Endothelial cell of umbilical vein (primary cell): ENCODE measurements around the gene MAGT1. TPM values are rescaled to one million over a fixed set of nuclear protein-coding genes. Genes with fewer than 3 reads are reported as not detected.

Experiments used
- BruUV-seq: library from RNA; stranded (reverse); fragments of 400-500 nt; replicated peaks from 2 replicates; lab custom pipeline; 2021; lab: Mats Ljungman, UMichigan
- CTCF ChIA-PET: fragments of 300-600, 350-600 bp; sonication (Branson Sonifier 250); formaldehyde crosslinking; loops from one replicate; lab custom pipeline; 2021; ENCODE audit warnings: antibody characterized with exemption, inconsistent platforms; lab: Charles Lee
- POLR2A ChIA-PET: fragments of 300-600, 350-600 bp; sonication (Branson Sonifier 250); formaldehyde crosslinking; loops from one replicate; lab custom pipeline; 2021; ENCODE audit warnings: antibody characterized with exemption, inconsistent platforms; lab: Charles Lee
- DNase-seq: peaks from one replicate; pipeline ENCODE4 v3.0.0-alpha.2; 2011; ENCODE audit warnings: low read depth, low spot score
- FAIRE-seq: peaks from 2 replicates; lab custom pipeline; 2011; peaks lifted over from hg19 to GRCh38; lab: Jason Lieb, UNC
- H2AFZ ChIP-seq: 2 replicates; pipeline ENCODE4 v1.6.0; 2012; ENCODE audit warnings: low read depth, low read length, control low read depth, inconsistent platforms
- H3K27ac ChIP-seq: 2 replicates; pipeline ENCODE4 v1.5.1; 2011; ENCODE audit warnings: low read depth, mild to moderate bottlenecking, control low read depth, low read length, moderate library complexity; ENCODE audit not compliant: insufficient read depth
- H3K27me3 ChIP-seq, 2 experiments: 2 replicates each; pipeline versions ENCODE4 v1.6.0 to v1.6.1; 2011; ENCODE audit warnings: low read length in 2 of 2, mixed read lengths in 1 of 2; ENCODE audit not compliant: control insufficient read depth in 2 of 2, insufficient read depth in 2 of 2
- H3K36me3 ChIP-seq, 2 experiments: 2 replicates in 1 of 2; 3 replicates in 1 of 2; pipeline ENCODE4 v1.5.1; 2011; ENCODE audit warnings: low read length in 2 of 2, mild to moderate bottlenecking in 1 of 2, moderate library complexity in 1 of 2; ENCODE audit not compliant: control insufficient read depth in 2 of 2, insufficient read depth in 2 of 2; ENCODE audit errors: extremely low read depth in 1 of 2
- H3K4me1 ChIP-seq: 3 replicates; pipeline ENCODE4 v1.5.1; 2011; ENCODE audit warnings: mild to moderate bottlenecking, low read length; ENCODE audit not compliant: control insufficient read depth, insufficient read depth; ENCODE audit errors: extremely low read depth
- H3K4me2 ChIP-seq: 2 replicates; pipeline ENCODE4 v1.6.1; 2011; ENCODE audit warnings: low read length, control low read depth, mixed read lengths; ENCODE audit not compliant: insufficient read depth
- H3K4me3 ChIP-seq, 3 experiments: fragments of 200-600 bp in 1 of 3; sonication (generic), shearing (Covaris generic) in 1 of 3; replicated peaks in 1 of 3; 2 replicates each; pipeline ENCODE4 v1.5.1; 2011 to 2016; ENCODE audit warnings: control low read depth in 3 of 3, low read length in 3 of 3, mild to moderate bottlenecking in 2 of 3, inconsistent platforms in 1 of 3, low read depth in 1 of 3, moderate library complexity in 1 of 3; ENCODE audit not compliant: insufficient read depth in 1 of 3
- H3K79me2 ChIP-seq: 2 replicates; pipeline ENCODE4 v1.6.0; 2012; ENCODE audit warnings: low read length, inconsistent platforms; ENCODE audit not compliant: control insufficient read depth, insufficient read depth
- H3K9ac ChIP-seq: replicated peaks from 2 replicates; pipeline ENCODE3; 2011; ENCODE audit warnings: low read length, control low read depth; ENCODE audit not compliant: insufficient read depth; ENCODE audit errors: extremely low read depth
- H3K9me1 ChIP-seq: replicated peaks from 3 replicates; pipeline ENCODE4 v1.6.0; 2011; ENCODE audit warnings: mild to moderate bottlenecking, low read length; ENCODE audit not compliant: control insufficient read depth, insufficient read depth; ENCODE audit errors: extremely low read depth
- H3K9me3 ChIP-seq: replicated peaks from 2 replicates; pipeline ENCODE4 v1.5.1; 2012; ENCODE audit warnings: low read length, inconsistent platforms; ENCODE audit not compliant: control insufficient read depth, insufficient read depth
- H4K20me1 ChIP-seq: replicated peaks from 2 replicates; pipeline ENCODE3; 2011; ENCODE audit warnings: mild to moderate bottlenecking, low read length; ENCODE audit not compliant: control insufficient read depth, insufficient read depth; ENCODE audit errors: extremely low read depth
- EZH2 ChIP-seq: IDR thresholded peaks from 2 replicates; pipeline ENCODE4 v1.6.1; 2012; ENCODE audit warnings: borderline replicate concordance, low read depth, mild to moderate bottlenecking, moderate library complexity, low read length, inconsistent platforms; ENCODE audit not compliant: severe bottlenecking
- FOS ChIP-seq: IDR thresholded peaks from 2 replicates; pipeline ENCODE4 v1.6.1; 2011; ENCODE audit warnings: mild to moderate bottlenecking, low read length, moderate library complexity, borderline replicate concordance; ENCODE audit not compliant: insufficient read depth
- GATA2 ChIP-seq: IDR thresholded peaks from 2 replicates; pipeline ENCODE4 v1.7.0; 2011; ENCODE audit warnings: low read depth, mild to moderate bottlenecking, moderate library complexity, mixed read lengths, low read length; ENCODE audit not compliant: insufficient read length, insufficient read depth
- JUN ChIP-seq: IDR thresholded peaks from 2 replicates; pipeline ENCODE4 v1.6.1; 2011; ENCODE audit warnings: borderline replicate concordance, low read depth; ENCODE audit not compliant: insufficient read length, insufficient read depth
- MYC ChIP-seq: IDR thresholded peaks from one replicate; pipeline ENCODE4 v1.6.1; 2011; ENCODE audit warnings: mild to moderate bottlenecking, low read depth, low read length
- POLR2A ChIP-seq: IDR thresholded peaks from 2 replicates; pipeline ENCODE4 v1.6.1; 2012; ENCODE audit warnings: low read depth, mild to moderate bottlenecking, control low read depth, low read length
- POLR2AphosphoS5 ChIP-seq: IDR thresholded peaks from 2 replicates; pipeline ENCODE4 v1.6.1; 2012; ENCODE audit warnings: low read depth, mild to moderate bottlenecking, control low read depth, low read length, moderate library complexity; ENCODE audit not compliant: insufficient read depth
- dilution Hi-C: fragments of 300-500 bp; cut with MboI; formaldehyde crosslinking; loops from one replicate; pipeline ENCODE4 v1.15.0; 2019; ENCODE audit warnings: low sequenced_read_pairs; ENCODE audit not compliant: extremely low pct_ligation_motif_present
- intact Hi-C: fragments of 100-400 bp; cut with micrococcal nuclease; formaldehyde crosslinking; loops from one replicate; pipeline ENCODE4 v1.10.0; 2022
- polyA plus RNA-seq, 4 experiments: library from polyadenylated mRNA; depleted of rRNA in 3 of 4; stranded (reverse) in 3 of 4; unstranded in 1 of 4; fragments of >200 nt; gene quantifications; 2 replicates each; pipeline versions ENCODE4 v1.2.1 to v1.2.3, GENCODE V29; 2011 to 2012; ENCODE audit warnings: missing spikeins in 1 of 4
- total RNA-seq: library from RNA; stranded (reverse); gene quantifications from 2 replicates; pipeline ENCODE4 v1.2.3, GENCODE V29; 2021
- TF ChIP-seq, protein P1 (sequence below): IDR thresholded peaks from 2 replicates; pipeline ENCODE4 v1.6.1; 2011; ENCODE audit not compliant: insufficient read depth, insufficient read length
- TF ChIP-seq, protein P2 (sequence below), 2 donors: IDR thresholded peaks; 1 replicate in 1 of 2; 2 replicates in 1 of 2; pipeline ENCODE4 v1.5.1; 2011; ENCODE audit warnings: low read length in 2 of 2, mild to moderate bottlenecking in 2 of 2, moderate library complexity in 2 of 2, control low read depth in 1 of 2, inconsistent platforms in 1 of 2, low read depth in 1 of 2; ENCODE audit not compliant: insufficient read depth in 1 of 2; ENCODE audit errors: extremely low read depth in 1 of 2

MAGT1 gene
- total and polyA plus RNA-seq, 2 donors (not counting 3 experiments of a cell fraction or from before 2014, with no cell fraction given) = 36.3 to 66.9 TPM

- Histone ChIP-seq H3K36me3 (no peaks in the 10 kb centered on the region), H3K4me2 (no peak overlapping the region), H3K27me3 (no peaks in the 10 kb centered on the region), H3K9ac (no peak overlapping the region), H3K79me2 (no peaks in the 10 kb centered on the region), H2AFZ (no peak overlapping the region), H4K20me1 (no peaks in the 10 kb centered on the region), H3K9me3 (no peaks in the 10 kb centered on the region), H3K4me1 (no peaks in the 10 kb centered on the region), H3K4me3 (no peak overlapping the region), H3K27ac (no peak overlapping the region), H3K9me1 (no peaks in the 10 kb centered on the region)
- intact Hi-C loops = no loop called here
- TF ChIP-seq POLR2AphosphoS5 = no peak
- TF ChIP-seq MYC = no peak
- no peak for TF ChIP-seq POLR2A
- no peak for TF ChIP-seq JUN
- TF ChIP-seq, protein P1, sequence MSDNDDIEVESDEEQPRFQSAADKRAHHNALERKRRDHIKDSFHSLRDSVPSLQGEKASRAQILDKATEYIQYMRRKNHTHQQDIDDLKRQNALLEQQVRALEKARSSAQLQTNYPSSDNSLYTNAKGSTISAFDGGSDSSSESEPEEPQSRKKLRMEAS = no peak
- TF ChIP-seq FOS = no peak
- no peak for TF ChIP-seq EZH2
- no peak for TF ChIP-seq GATA2
- dilution Hi-C loops = no loop called here
- BruUV-seq = no TSS peak
- FAIRE-seq = no peak
- ChIA-PET CTCF (interaction anchor here (1.2 kb wide), 1 partner anchor 35 kb away, joined by 3 read pairs; the partner anchor contains the start of gene MAGT1), POLR2A (no interaction called here)
- no peak for DNase-seq
These were observed 35.3 kb upstream of the MAGT1 start for GRCh38 chrX:77930581-77930980.

DNA sequence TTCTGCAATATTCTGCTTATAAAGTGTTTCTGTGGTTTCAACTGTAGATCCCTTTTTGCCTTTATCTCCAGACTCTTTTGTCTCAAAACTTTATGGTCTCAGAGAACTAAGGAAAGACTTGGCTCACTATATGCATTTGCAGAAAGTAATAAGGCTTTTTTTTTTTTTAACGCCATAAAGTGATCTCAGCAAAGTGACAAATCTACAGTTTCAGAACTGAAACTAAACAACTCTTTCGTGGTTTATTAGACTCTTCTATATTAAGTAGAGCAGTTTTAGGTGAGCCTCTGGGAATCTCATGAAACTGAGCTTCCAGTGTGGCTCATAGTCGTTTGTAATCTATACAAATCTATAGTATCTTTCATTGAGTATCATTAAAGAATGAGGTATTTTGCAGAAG lies 30.5 kb upstream of the MAGT1 start:
- DNase-seq (no peak), FAIRE-seq (peak; percentile 49)
- Histone ChIP-seq H3K4me3 (no peak overlapping the region), H3K4me2 (no peak overlapping the region), H3K36me3 (no peaks in the 10 kb centered on the region), H2AFZ (no peak overlapping the region), H3K79me2 (no peaks in the 10 kb centered on the region), H3K9me3 (no peaks in the 10 kb centered on the region), H4K20me1 (no peaks in the 10 kb centered on the region), H3K4me1 (no peaks in the 10 kb centered on the region), H3K27me3 (no peaks in the 10 kb centered on the region), H3K27ac (no peak overlapping the region), H3K9me1 (no peaks in the 10 kb centered on the region), H3K9ac (no peak overlapping the region)
- ChIA-PET POLR2A (no interaction called here), CTCF (interaction anchor here (0.7 kb wide), 1 partner anchor 100 kb away, joined by 3 read pairs; no protein-coding TSS in a partner anchor)
- TF ChIP-seq POLR2AphosphoS5 (no peak), FOS (no peak), JUN (no peak), POLR2A (no peak), EZH2 (no peak), GATA2 (no peak), MYC (no peak)
- TF ChIP-seq, protein P1 = no peak
- TF ChIP-seq, protein P2, sequence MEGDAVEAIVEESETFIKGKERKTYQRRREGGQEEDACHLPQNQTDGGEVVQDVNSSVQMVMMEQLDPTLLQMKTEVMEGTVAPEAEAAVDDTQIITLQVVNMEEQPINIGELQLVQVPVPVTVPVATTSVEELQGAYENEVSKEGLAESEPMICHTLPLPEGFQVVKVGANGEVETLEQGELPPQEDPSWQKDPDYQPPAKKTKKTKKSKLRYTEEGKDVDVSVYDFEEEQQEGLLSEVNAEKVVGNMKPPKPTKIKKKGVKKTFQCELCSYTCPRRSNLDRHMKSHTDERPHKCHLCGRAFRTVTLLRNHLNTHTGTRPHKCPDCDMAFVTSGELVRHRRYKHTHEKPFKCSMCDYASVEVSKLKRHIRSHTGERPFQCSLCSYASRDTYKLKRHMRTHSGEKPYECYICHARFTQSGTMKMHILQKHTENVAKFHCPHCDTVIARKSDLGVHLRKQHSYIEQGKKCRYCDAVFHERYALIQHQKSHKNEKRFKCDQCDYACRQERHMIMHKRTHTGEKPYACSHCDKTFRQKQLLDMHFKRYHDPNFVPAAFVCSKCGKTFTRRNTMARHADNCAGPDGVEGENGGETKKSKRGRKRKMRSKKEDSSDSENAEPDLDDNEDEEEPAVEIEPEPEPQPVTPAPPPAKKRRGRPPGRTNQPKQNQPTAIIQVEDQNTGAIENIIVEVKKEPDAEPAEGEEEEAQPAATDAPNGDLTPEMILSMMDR (IDR thresholded peaks at IDR 0.05; ENCODE audit: extremely low read depth in 1 of 2, insufficient read depth in 1 of 2, low read depth in 1 of 2, low read length in 2 of 2) = no peak
- dilution Hi-C loops (no loop called here), intact Hi-C loops (no loop called here)
- BruUV-seq = no TSS peak
